NCI-H1105 (cell line): Measurements from ENCODE around the gene M1AP.

Experiments
- DNase-seq: peaks from one replicate; lab custom pipeline; 2025; lab: John Stamatoyannopoulos, UW

M1AP gene

GRCh38 chr2:74597410-74597809 lies 50.7 kb downstream of the M1AP start:
- DNase-seq = peak; percentile 22

DNA sequence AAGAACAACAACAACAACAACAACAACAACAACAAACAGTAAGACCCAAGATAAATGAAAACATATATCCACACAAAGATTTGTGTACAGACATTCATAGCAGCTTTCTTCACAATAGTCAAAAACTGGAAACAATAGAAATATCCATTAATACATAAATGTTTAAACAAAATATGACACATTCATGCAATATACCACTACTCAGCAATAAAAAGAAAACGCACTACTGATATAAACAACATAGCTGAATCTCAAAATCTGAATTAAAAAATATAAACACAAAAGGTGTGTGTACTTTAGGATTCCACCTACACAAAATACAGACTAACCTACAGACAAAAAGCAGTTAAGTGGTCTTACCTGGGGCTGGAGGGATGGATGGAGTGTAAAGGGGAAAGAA lies 51.5 kb downstream of the M1AP start:
- DNase-seq = no peak

DNA sequence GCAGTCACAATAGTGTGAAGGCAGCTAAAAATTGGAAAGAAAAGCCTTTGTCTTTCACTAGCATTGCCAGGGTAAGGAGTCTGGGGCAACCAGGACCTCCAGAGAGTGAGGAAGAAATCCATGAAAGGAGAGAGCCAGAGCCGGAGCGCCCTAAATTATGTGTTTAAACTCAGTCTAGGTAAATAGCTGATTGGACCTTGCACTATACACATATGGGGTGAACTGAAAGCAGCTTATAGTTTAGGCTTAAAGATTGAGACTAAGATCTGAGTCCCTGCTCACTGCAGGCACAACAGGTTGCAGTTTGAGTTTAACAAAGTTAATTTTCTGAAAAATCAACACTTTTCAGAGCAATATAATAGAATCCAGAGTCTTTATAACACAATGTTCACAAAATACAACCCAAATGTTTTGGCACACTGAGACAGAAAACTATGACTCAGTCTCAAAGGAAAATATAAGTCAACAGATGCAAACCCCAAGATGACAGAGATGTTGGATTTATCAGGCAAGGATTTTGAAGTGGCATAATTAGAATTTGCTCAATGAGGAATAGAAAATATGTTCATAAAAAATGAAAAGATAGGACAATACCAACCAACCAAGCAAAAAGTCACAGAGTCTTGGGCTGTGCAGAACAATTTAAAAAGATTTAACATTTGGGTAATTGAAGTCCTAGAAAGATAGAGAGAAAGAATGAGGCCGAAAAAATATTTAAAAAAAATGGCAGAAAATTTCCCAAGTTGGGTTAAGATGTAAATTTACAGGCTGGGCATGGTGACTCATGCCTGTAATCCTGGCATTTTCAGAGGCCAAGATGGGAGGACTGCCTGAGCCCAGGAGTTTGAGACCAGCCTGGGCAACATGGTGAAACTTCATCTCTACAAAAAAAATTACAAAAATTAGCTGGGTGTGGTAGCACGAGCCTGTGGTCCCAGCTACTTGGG lies 54.0 kb downstream of the M1AP start:
- no peak for DNase-seq

DNA sequence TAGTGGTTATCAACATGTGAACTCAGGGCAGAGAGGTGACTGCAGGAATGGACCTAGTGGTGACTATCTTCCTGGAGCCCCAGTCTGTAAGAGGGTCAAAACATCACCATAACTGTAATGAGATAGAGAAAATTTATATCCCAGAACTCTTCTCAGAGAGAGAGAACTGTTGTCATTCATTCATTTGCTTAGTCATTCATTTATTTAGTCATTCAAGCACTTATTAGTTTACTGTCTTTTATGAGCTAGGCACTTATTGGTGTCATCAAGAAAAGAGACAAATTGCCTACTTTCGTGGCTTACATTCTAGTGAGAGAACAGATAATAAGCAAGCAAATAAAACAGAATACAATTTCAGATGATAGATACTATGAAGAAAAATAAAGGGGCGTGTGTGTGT lies 59.5 kb downstream of the M1AP start:
- DNase-seq = no peak

DNA sequence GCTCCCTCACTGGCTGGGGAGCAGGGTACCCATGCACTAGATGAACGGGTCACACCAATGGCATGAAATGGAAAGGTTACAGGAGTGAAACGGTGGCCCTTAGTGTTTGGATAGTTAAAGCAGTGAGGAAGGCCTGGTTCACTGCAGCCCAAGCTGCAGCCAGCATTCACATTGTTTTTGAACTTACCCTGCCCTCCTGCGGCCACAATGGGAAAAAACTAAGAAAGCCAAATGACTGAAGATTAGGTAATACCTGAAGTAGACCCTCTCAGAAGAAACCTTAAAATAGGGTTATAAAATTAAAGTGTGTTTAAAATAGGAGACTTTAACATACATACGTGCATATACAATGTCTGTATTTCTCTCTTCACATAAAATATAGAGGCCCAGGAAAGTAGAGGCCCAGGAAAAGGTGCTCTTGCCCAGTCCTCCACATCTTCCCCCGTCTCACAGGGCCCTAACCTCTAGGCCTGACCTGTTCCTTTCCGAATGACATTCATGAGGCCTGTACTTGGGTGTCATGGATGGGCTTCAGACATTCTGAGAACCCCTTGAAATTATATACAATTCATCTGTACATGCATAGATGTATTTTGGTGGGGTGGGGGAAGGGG lies 60.4 kb downstream of the M1AP start:
- peak; percentile 1 for DNase-seq

GRCh38 chr2:74585406-74586185 lies 62.5 kb downstream of the M1AP start:
- no peak for DNase-seq

- DNase-seq = no peak
These were observed 64.0 kb downstream of the M1AP start for GRCh38 chr2:74584088-74584645.

- DNase-seq = no peak
These were observed 64.6 kb downstream of the M1AP start for GRCh38 chr2:74583504-74583903.

GRCh38 chr2:74582184-74582583 lies 65.9 kb downstream of the M1AP start:
- DNase-seq = no peak

DNA sequence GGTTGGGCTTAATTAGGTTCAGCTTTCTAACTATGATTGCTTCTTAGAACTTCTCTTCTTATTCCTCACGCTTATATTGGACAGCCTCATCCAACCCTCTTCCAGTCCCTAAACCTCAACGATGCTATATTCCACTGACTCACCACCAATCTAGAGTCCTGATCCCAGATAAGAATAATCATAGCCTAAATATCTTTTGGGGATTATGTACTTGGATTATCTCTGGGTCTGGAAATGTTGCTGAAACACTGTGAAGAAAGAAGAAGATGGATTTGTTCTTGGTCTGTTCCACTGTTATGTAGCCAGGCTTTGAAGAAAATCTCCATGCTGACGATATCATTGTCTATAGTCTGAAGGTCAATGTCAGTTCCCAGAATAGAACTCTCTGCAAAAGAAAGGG lies 66.7 kb downstream of the M1AP start:
- no peak for DNase-seq

DNA sequence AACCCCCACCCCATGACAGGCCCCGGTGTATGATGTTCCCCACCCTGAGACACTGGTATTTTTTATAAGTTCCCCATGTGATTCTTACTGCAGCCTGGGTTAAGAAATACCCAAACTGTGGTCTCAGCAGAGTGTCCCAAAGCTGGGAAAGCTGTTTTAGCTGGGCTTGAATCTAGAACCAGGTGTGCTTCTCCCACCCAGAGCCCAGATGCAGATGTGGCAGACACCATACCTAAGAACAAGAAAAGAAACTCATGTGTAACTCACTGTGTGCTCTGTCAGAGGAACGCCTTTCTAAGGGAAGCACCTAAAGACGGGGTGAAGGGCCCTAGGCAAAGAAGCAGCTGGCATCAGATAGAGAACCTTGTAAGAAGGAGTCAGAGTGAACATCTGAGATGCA lies 69.7 kb downstream of the M1AP start:
- DNase-seq = no peak

- DNase-seq = no peak
These were observed 70.7 kb downstream of the M1AP start for GRCh38 chr2:74577448-74577847.

- no peak for DNase-seq
These were observed 71.3 kb downstream of the M1AP start for GRCh38 chr2:74576863-74577229.

GRCh38 chr2:74576211-74576862 lies 71.8 kb downstream of the M1AP start:
- DNase-seq = no peak

- no peak for DNase-seq
These were observed 72.8 kb downstream of the M1AP start for GRCh38 chr2:74575320-74575719.

- no peak for DNase-seq
These were observed 74.2 kb downstream of the M1AP start for GRCh38 chr2:74573747-74574562.

DNA sequence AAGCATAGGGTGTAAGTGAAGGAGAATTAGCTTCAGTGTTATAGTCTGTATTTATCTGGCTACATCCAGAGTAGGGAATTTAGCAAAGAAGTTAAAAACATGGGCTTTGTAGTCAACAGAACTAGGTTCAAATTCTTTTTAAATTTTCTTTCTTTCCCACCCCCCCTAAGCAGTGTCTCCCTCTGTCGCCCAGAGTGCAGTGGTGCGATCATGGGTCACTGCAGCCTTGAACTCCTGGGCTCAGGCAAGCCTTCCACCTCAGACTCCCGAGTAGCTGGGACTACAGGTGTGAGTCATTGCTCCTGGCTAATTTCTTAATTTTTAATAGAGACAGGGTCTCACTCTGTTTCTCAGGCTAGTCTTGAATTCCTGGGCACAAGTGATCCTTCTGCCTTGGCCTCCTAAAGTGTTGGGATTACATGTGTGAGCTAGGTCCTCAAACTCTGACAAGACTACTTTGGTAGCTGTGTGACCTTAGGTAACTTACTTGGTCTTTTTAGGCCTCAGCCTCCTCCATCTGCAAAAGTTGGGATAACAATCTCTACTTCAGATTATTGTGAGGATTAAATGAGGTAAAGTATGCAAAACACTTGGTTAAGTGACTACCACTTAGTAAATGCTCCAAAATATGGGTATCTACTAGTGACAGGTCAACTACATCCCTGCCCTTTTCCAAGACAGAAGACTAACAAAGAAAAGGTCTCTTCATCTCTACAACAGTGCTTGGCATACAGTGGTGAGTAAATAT lies 75.8 kb downstream of the M1AP start:
- no peak for DNase-seq

DNA sequence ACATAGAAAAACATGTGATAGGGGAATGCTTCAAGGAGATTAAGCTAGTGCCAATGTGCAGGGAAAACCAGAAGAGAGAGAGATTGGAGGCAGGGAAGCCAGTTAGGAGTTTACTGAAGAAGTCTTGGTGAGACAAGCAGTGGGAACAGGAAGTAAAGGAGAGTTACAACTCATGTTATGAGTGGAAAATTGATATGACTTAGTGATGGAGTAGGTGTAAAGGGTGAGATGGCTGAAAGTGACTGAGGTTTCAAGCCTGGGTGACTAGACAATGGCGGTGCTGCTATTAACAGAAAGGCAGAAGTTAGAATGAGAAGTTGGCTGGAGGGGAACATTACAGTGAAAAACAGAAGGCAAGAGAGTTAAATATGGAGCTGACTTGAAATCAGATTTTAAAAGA lies 77.1 kb downstream of the M1AP start:
- no peak for DNase-seq

DNA sequence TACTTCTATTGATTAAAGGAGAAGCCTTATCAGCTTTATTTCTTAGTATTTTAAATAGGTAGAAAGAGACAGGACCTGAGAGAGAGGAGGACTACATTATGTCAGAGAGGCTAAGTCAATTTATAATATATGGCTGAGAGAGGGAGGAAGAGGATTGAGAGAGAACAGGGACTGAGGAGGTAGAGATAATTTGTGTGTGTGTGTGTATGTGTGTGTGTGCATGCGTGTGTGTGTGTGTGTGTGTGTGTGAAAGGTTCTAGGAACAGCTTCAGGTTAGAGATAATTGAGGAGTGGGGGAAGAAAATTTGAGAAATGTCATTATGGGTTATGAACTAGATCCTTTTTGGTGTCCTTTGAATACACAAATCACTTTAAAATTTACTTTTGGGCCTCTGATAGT lies 78.4 kb downstream of the M1AP start:
- DNase-seq = no peak

GRCh38 chr2:74567881-74568280 lies 80.2 kb downstream of the M1AP start:
- no peak for DNase-seq

GRCh38 chr2:74566754-74567085 lies 81.4 kb downstream of the M1AP start:
- DNase-seq = no peak
